NB4 (cell line): ENCODE measurements around the gene FNDC11.

Experiments used
- DNase-seq: peaks from one replicate; pipeline ENCODE4 v3.0.0; 2010; ENCODE audit warnings: low read depth
- H3K4me3 ChIP-seq: one replicate; pipeline ENCODE4 v1.5.1; 2011; ENCODE audit warnings: mild to moderate bottlenecking, low read depth, low read length, moderate library complexity
- MYC ChIP-seq: IDR thresholded peaks from 2 replicates; pipeline ENCODE4 v1.6.1; 2011; ENCODE audit warnings: low read depth, low read length
- POLR2A ChIP-seq: IDR thresholded peaks from 2 replicates; pipeline ENCODE4 v1.6.1; 2011; ENCODE audit warnings: mild to moderate bottlenecking; ENCODE audit not compliant: insufficient read length; ENCODE audit errors: extremely low read depth
- TF ChIP-seq, protein P1 (sequence below): IDR thresholded peaks from 2 replicates; pipeline ENCODE4 v1.6.1; 2011; ENCODE audit warnings: low read depth, low read length
- TF ChIP-seq, protein P2 (sequence below): IDR thresholded peaks from one replicate; pipeline ENCODE4 v1.5.1; 2012; ENCODE audit warnings: low read depth, low read length

Gene FNDC11

DNA sequence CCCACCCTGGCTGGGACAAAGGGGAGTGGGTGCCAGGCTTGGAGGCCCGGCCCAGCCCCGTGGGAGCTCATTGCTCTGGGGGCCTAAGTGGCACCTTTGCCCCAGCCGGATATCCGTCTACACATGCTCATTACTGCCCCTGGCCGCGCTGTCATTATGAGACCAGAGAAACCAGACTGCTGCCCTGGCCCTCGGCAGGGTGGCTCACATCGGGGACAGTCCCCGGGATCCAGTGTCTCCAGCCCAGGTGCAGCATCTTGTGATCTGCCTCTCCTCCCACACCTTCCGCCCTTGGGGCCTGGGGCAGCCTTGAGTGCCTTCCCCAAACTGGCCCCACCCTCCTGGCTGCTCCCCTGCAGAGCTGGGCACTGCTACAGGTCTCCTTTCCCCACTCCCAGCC, 11.3 kb upstream of the FNDC11 start:
- no peak for DNase-seq
- H3K4me3 ChIP-seq = no peak overlapping the region
- TF ChIP-seq POLR2A (no peak), MYC (no peak)
- TF ChIP-seq, protein P1, sequence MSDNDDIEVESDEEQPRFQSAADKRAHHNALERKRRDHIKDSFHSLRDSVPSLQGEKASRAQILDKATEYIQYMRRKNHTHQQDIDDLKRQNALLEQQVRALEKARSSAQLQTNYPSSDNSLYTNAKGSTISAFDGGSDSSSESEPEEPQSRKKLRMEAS = no peak
- TF ChIP-seq, protein P2, sequence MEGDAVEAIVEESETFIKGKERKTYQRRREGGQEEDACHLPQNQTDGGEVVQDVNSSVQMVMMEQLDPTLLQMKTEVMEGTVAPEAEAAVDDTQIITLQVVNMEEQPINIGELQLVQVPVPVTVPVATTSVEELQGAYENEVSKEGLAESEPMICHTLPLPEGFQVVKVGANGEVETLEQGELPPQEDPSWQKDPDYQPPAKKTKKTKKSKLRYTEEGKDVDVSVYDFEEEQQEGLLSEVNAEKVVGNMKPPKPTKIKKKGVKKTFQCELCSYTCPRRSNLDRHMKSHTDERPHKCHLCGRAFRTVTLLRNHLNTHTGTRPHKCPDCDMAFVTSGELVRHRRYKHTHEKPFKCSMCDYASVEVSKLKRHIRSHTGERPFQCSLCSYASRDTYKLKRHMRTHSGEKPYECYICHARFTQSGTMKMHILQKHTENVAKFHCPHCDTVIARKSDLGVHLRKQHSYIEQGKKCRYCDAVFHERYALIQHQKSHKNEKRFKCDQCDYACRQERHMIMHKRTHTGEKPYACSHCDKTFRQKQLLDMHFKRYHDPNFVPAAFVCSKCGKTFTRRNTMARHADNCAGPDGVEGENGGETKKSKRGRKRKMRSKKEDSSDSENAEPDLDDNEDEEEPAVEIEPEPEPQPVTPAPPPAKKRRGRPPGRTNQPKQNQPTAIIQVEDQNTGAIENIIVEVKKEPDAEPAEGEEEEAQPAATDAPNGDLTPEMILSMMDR = no peak

DNA sequence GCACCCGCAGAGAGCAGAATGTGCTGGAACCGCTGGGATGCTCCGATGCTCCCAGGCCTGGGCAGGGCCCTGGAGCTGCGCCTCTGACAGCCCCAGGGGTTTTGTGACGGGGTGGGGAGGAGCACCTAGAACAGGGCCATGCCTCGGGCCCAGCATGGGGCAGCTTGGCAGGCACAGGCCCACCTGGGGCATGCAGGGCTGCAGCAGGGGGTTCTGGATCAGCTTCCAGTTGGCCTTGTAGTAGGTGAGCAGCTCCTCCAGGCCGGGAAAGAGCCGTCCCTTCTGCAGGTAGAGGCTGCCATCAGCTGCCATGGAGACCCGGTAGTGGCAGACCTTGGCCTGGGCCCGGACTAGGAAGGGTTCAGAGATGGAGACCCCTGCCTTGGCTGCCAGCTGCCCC, 10.8 kb upstream of the FNDC11 start:
- no peak for DNase-seq
- no peak overlapping the region for H3K4me3 ChIP-seq
- TF ChIP-seq, protein P1 = no peak
- TF ChIP-seq POLR2A (no peak), MYC (no peak)
- TF ChIP-seq, protein P2 = no peak

DNA sequence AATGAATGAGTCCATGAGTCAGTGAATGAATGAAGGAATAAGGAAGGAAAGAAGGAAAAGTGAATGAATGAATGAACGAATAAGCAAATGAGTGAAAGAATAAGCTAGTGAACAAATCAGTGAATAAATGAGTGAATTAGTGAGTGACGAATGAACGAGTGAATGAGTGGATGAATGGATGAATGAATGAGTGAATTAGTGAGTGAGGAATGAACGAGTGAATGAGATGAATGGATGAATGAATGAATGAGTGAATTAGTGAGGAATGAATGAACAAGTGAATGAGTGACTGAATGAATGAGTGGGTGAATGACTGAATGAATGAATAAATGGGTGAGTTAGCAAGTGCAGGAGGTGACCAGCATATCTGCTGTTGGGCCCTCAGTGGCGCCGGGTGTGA, 10.2 kb upstream of the FNDC11 start:
- DNase-seq = no peak
- no peak for TF ChIP-seq MYC
- TF ChIP-seq, protein P1 = no peak
- no peak for TF ChIP-seq POLR2A
- TF ChIP-seq, protein P2 = no peak
- no peak overlapping the region for H3K4me3 ChIP-seq

DNA sequence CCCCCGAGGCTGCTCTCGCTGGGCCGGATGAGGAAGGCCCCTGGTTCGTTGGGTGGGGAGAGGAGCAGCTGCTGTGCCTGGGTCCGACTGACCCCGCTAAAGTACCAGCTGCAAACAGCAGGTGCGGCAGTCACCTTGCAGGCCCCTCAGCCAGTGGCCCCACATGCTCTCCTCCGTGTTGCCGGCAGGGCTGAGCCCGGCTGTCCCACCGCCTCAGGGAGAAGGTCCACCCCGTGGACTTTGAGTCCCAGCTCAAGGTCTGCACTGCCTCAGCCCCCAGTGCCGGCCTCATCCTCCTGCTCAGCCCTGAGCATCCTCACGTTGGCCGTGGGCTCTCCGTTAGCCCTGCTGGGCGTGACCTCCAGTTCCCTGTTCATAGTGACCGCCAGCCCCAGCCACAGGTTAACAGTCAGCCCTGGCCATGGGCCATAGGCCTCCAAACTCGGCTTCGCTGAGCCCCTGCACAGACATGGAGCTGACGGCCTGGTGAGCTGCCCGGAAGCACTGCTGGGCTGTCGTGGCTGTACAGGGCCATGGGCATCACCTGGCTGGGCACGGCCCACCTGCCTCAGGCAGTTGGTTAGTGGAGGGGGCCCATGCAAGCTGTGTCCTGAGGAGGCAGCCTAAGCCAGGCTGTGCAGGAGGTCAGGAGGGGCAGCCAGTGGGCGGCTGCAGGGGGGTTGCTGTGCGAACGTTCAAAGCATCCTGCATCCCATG, 9.6 kb upstream of the FNDC11 start:
- TF ChIP-seq, protein P2 = no peak
- no peak for TF ChIP-seq MYC
- no peak for TF ChIP-seq POLR2A
- TF ChIP-seq, protein P1 = no peak
- no peak for DNase-seq
- no peak overlapping the region for H3K4me3 ChIP-seq

DNA sequence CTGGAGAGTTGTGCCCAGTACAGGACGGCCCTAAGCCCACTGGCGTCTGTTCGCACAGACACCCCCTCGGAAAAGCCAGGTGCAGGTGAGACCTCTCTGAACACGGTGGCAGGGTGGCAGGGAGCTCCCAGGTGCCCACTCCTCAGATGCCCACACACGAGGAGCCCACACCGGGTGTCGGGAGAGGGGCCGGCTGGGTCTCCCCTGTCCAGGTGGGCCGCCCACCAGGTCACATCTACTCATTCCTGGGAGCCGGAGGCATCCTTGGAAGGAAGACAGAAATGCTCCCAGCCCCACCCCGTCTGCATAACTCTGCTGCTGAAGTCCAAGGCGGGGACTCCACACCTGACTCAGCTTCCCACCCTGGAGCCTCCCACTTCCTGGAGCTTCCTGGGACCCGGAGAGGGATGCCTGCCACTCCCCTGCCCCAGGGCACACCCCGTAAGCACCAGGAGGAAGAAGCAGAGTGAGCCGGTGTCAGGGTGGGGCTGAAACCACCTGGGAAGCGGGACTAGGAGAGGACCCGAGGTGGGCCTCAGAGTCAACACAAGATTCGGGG, 8.9 kb upstream of the FNDC11 start:
- TF ChIP-seq, protein P2 = no peak
- TF ChIP-seq MYC = no peak
- no peak for DNase-seq
- H3K4me3 ChIP-seq = no peak overlapping the region
